HepG2 (cell line): Measurements from ENCODE around the gene CDK5RAP2. TPM values are rescaled to one million over a fixed set of nuclear protein-coding genes. Genes with fewer than 3 reads are reported as not detected.

Source experiments
- DNMT3B ChIP-seq: conservative IDR thresholded peaks from 2 replicates; pipeline ENCODE4 v1.6.1; 2016; ENCODE audit warnings: missing biosample characterization, control low read depth
- RFX3 ChIP-seq: IDR thresholded peaks from 2 replicates; pipeline ENCODE4 v1.6.1; 2016; ENCODE audit warnings: missing biosample characterization, missing genetic modification reagents
- RFXAP ChIP-seq: sonication (generic); formaldehyde crosslinking; IDR thresholded peaks from 2 replicates; pipeline ENCODE4 v1.4.0; 2020; ENCODE audit warnings: missing genetic modification reagents, borderline replicate concordance
- TARDBP ChIP-seq: sonication (generic); formaldehyde crosslinking; IDR thresholded peaks from 2 replicates; pipeline ENCODE4 v1.8.0; 2022; ENCODE audit warnings: mild to moderate bottlenecking, missing genetic modification reagents
- ZNF709 ChIP-seq: sonication (generic); formaldehyde crosslinking; IDR thresholded peaks from 2 replicates; pipeline ENCODE4 v1.5.0; 2020; ENCODE audit warnings: mild to moderate bottlenecking, missing genetic modification reagents
- polyA plus RNA-seq, 8 experiments: library from polyadenylated mRNA; depleted of rRNA in 3 of 8; stranded (reverse) in 7 of 8; unstranded in 1 of 8; fragments of >200 nt; fragmentation: Illumina TruSeq in 4 of 8; extraction: Trizol in 4 of 8; gene quantifications; 2 replicates each; pipeline versions ENCODE4 v1.2.1 to v1.2.3, GENCODE V29; 2011 to 2016; ENCODE audit warnings: low read depth in 4 of 8, missing spikeins in 1 of 8, mixed read lengths in 1 of 8; ENCODE audit not compliant: insufficient read depth in 1 of 8
- total RNA-seq, 5 experiments: library from RNA; depleted of rRNA; stranded (reverse); fragments of >200 nt; fragmentation: Illumina TruSeq; extraction: Trizol; gene quantifications; 2 replicates each; pipeline ENCODE4 v1.2.3, GENCODE V29; 2016; ENCODE audit warnings: low read depth in 1 of 5
- TF ChIP-seq, protein P1 (sequence below): sonication (generic); formaldehyde crosslinking; IDR thresholded peaks from 2 replicates; pipeline ENCODE4 v1.4.0; 2020; ENCODE audit warnings: missing genetic modification reagents
- TF ChIP-seq, protein P2 (sequence below): sonication (generic); formaldehyde crosslinking; IDR thresholded peaks from 2 replicates; pipeline ENCODE4 v1.4.0; 2020; ENCODE audit warnings: mild to moderate bottlenecking, missing genetic modification reagents
- TF ChIP-seq, protein P3 (sequence below), 2 experiments: fragments of 450-650 bp in 1 of 2; sonication (generic) in 1 of 2; formaldehyde crosslinking in 1 of 2; IDR thresholded peaks; 2 replicates each; pipeline versions ENCODE4 v1.6.1 to v1.8.0; 2016 to 2022; ENCODE audit warnings: antibody characterized with exemption in 1 of 2, mild to moderate bottlenecking in 1 of 2, missing genetic modification reagents in 1 of 2

Gene CDK5RAP2
- total and polyA plus RNA-seq, 2 of the 13 experiments (the other 11 are each of a cell fraction or from before 2014, with no cell fraction given) = 31.8 to 42.2 TPM

DNA sequence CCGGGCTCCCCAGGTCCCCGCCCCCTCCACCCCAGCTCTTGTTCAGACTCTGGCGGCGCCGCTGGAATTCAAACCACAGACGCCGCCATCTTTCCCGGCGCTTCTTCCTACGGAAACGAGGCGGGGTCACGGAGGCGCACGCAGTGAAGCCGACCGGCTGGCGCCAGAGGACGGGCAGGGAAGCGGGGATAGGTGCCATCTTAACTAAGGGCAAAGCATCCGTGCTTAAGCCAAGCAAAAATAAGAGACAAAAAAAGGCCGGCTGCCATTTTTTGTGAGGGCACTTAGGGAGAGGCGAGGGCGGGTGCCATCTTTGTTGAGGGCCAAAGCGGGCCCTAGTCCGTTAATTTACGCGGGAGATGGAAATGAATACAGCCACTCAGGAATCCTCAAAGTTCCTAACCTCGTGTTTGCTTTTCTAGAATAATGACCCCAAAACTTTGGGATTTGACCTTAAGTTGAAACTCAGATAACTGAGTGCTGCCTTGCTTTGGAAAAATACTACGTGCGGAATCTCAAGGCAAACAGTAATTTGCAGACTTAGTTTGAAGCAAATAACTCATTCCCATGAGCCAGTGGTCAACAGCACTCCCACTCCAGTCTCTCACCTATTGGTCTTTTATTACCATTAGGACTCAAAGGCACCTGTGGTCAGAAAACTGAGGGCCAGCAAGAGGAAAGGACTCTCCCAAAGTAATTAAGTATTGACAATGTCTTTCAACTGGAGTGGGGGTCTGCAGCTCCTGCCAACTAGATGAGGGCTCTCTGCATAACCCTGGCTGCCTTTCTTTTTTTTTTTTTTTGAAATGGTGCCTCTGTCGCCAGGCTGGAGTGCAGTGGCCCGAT, at the start of gene CDK5RAP2 (continued):
- TF ChIP-seq, protein P1, sequence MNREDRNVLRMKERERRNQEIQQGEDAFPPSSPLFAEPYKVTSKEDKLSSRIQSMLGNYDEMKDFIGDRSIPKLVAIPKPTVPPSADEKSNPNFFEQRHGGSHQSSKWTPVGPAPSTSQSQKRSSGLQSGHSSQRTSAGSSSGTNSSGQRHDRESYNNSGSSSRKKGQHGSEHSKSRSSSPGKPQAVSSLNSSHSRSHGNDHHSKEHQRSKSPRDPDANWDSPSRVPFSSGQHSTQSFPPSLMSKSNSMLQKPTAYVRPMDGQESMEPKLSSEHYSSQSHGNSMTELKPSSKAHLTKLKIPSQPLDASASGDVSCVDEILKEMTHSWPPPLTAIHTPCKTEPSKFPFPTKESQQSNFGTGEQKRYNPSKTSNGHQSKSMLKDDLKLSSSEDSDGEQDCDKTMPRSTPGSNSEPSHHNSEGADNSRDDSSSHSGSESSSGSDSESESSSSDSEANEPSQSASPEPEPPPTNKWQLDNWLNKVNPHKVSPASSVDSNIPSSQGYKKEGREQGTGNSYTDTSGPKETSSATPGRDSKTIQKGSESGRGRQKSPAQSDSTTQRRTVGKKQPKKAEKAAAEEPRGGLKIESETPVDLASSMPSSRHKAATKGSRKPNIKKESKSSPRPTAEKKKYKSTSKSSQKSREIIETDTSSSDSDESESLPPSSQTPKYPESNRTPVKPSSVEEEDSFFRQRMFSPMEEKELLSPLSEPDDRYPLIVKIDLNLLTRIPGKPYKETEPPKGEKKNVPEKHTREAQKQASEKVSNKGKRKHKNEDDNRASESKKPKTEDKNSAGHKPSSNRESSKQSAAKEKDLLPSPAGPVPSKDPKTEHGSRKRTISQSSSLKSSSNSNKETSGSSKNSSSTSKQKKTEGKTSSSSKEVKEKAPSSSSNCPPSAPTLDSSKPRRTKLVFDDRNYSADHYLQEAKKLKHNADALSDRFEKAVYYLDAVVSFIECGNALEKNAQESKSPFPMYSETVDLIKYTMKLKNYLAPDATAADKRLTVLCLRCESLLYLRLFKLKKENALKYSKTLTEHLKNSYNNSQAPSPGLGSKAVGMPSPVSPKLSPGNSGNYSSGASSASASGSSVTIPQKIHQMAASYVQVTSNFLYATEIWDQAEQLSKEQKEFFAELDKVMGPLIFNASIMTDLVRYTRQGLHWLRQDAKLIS = no peak
- TF ChIP-seq, protein P2, sequence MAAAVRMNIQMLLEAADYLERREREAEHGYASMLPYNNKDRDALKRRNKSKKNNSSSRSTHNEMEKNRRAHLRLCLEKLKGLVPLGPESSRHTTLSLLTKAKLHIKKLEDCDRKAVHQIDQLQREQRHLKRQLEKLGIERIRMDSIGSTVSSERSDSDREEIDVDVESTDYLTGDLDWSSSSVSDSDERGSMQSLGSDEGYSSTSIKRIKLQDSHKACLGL (CRISPR knock-in tag) = 0 out of 2 replicates have a peak, but pooled peaks have one; percentile 7
- TF ChIP-seq RFX3 (CRISPR knock-in tag) (no peak), DNMT3B (CRISPR knock-in tag) (no peak), ZNF709 (CRISPR knock-in tag) (no peak), TARDBP (CRISPR knock-in tag) (peak; percentile 66; the same call in 1 of the 2 replicates), RFXAP (CRISPR knock-in tag) (peak; percentile 46; the same call in 1 of the 2 replicates)
- TF ChIP-seq, protein P3, sequence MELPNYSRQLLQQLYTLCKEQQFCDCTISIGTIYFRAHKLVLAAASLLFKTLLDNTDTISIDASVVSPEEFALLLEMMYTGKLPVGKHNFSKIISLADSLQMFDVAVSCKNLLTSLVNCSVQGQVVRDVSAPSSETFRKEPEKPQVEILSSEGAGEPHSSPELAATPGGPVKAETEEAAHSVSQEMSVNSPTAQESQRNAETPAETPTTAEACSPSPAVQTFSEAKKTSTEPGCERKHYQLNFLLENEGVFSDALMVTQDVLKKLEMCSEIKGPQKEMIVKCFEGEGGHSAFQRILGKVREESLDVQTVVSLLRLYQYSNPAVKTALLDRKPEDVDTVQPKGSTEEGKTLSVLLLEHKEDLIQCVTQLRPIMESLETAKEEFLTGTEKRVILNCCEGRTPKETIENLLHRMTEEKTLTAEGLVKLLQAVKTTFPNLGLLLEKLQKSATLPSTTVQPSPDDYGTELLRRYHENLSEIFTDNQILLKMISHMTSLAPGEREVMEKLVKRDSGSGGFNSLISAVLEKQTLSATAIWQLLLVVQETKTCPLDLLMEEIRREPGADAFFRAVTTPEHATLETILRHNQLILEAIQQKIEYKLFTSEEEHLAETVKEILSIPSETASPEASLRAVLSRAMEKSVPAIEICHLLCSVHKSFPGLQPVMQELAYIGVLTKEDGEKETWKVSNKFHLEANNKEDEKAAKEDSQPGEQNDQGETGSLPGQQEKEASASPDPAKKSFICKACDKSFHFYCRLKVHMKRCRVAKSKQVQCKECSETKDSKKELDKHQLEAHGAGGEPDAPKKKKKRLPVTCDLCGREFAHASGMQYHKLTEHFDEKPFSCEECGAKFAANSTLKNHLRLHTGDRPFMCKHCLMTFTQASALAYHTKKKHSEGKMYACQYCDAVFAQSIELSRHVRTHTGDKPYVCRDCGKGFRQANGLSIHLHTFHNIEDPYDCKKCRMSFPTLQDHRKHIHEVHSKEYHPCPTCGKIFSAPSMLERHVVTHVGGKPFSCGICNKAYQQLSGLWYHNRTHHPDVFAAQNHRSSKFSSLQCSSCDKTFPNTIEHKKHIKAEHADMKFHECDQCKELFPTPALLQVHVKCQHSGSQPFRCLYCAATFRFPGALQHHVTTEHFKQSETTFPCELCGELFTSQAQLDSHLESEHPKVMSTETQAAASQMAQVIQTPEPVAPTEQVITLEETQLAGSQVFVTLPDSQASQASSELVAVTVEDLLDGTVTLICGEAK (IDR thresholded peaks at IDR 0.05) = no peak
- TF ChIP-seq, protein P3 (CRISPR knock-in tag; IDR thresholded peaks at IDR 0.05) = no peak
